8988T (cell line): ENCODE data around the gene SIPA1L3.

Experiments
- DNase-seq: peaks from one replicate; pipeline ENCODE4 v3.0.0; 2011

The SIPA1L3 gene

DNA sequence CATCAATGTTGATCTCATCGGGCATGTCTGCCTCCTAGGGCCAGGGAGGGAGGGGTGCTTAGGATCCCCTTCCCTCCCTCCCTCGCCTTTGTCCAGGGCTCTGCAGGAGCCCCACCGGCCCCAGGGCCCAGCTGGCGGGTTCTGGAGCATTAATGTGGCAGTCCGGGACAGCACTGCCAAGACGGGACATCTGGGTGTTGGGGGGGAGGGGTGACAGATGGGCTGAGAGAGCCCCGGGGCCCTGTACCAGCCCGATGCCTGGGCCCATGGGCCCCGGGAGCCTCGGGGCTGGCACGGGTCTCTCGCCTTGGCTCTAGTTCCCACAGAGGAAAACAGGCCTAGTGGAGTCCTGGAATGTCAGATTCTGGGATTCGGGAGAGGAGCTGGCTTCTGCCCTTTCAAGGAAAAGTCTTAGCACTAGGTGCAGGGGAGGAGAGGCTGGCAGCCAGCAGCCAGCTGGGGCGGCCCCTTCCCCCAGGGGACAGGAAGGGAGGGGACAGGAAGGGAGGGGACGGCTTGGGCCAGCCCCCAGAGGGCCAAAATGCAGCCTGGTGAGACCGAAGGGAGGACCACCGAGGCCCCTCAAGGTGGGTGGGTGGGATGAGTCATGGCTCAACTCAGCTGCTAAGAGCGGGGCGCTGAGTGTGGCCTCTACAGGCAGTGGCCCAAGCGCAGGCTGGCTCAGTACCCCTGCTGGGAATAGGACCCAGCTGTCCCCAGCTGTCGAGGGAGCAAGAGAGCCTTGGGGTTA lies 346.1 kb downstream of the SIPA1L3 start:
- no peak for DNase-seq

DNA sequence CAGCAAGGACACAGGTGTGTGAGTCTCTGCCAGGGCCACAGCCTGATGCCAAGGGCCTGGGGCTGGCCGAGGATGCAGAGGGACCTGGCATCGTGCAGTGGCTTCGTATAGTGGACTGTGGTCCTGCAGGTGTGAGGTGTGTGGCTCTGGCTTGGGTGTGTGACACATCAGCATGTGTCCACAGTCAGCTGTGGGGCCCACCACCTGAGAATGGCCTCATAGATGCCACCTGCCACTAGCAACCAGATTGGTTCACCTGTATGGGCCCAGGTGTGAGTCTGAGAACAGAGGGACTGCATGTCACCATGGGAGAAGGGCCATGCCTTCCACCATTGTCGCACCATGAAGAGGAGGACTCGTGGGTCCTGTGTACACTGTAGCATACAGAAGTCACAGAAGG lies 346.8 kb downstream of the SIPA1L3 start:
- no peak for DNase-seq

DNA sequence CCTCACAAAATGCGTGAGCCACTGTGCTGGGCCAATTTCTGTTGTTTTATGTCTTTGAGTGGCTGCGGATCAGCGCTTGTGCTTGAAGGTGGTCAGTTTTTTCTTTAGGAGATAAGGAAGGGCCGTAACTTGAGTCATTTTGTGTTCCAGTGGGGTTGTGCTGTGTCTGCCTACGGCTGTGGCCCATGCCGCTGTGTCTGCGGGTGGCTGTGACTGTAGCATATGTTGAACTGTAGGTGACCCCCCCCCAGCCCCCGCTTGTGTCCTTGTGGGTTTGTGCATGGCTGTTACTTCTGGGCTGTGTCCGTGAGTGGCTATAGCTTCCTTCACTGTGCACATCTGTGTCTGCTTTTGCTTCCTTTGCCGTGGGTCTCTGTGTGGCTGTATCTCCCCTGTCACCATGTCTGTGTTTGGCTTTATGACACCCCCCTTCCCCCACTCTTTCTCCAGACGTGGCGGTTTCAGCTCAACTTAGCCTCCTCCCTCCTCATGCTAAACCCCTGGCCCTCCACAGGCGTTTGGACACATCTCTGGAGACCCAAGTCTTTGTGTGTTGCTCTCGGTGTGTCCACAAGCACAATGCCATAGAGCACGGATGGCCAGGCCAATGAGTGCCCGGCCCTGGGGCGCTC lies 348.5 kb downstream of the SIPA1L3 start:
- DNase-seq: no peak
